GM06990 (cell line): ENCODE results near the gene TARBP2.
A peak's percentile ranks its signal among the peaks of the same experiment; 100 is the strongest.

Experiments
- DNase-seq: peaks from one replicate; pipeline ENCODE4 v3.0.0-alpha.2; 2011; ENCODE audit not compliant: insufficient read length; ENCODE audit errors: extremely low read depth
- H3K27me3 ChIP-seq: replicated peaks from 2 replicates; pipeline ENCODE4 v1.6.0; 2011; ENCODE audit warnings: low read length; ENCODE audit not compliant: control insufficient read depth, insufficient read depth
- H3K36me3 ChIP-seq: 2 replicates; pipeline ENCODE4 v1.5.1; 2011; ENCODE audit warnings: low read length; ENCODE audit not compliant: control insufficient read depth, insufficient read depth
- H3K4me3 ChIP-seq: replicated peaks from 2 replicates; pipeline ENCODE4 v1.5.1; 2011; ENCODE audit warnings: low read depth, mild to moderate bottlenecking, control low read depth, low read length
- TF ChIP-seq, protein P1 (sequence below): IDR thresholded peaks from 2 replicates; pipeline ENCODE4 v1.5.1; 2011; ENCODE audit warnings: low read length, control low read depth, mild to moderate bottlenecking, inconsistent platforms; ENCODE audit not compliant: insufficient read depth, poor library complexity, severe bottlenecking

Gene TARBP2

DNA sequence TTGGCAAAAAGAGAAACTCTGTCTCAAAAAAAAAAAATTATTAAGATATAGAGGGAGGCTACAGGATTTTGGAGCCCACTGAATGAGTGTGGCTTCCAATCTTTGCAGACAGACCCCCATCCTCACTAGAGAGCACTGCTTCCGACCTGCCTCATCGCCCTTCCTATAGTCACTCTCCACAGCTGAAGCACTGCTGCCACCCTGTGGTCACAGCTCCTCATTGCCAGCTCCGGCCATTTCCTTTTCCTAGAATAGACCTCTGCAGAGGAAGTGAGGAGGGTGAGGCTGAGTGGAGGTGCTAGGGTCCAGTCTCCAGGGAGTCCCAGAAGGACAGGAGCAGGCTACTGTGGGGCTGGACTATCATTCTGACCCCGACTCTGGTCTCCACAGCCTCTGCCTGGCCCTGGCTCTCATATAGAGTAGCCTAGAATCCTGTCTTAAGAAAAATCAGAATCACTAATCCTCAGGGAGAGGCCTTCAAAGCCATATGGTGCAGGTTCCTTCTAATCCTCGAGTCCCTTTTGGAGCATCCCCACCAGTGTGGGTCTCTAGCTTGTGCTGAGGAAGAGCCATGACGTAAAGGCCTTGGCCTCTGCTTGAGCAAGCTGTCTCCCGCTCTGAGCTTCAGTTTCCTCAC lies 7.6 kb downstream of the TARBP2 start:
- no peaks in the 10 kb centered on the region for H3K27me3 ChIP-seq
- peak; percentile 62 for DNase-seq
- TF ChIP-seq, protein P1, sequence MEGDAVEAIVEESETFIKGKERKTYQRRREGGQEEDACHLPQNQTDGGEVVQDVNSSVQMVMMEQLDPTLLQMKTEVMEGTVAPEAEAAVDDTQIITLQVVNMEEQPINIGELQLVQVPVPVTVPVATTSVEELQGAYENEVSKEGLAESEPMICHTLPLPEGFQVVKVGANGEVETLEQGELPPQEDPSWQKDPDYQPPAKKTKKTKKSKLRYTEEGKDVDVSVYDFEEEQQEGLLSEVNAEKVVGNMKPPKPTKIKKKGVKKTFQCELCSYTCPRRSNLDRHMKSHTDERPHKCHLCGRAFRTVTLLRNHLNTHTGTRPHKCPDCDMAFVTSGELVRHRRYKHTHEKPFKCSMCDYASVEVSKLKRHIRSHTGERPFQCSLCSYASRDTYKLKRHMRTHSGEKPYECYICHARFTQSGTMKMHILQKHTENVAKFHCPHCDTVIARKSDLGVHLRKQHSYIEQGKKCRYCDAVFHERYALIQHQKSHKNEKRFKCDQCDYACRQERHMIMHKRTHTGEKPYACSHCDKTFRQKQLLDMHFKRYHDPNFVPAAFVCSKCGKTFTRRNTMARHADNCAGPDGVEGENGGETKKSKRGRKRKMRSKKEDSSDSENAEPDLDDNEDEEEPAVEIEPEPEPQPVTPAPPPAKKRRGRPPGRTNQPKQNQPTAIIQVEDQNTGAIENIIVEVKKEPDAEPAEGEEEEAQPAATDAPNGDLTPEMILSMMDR: peak; percentile 93
- peaks cover 27% of the 10 kb centered on the region for H3K36me3 ChIP-seq
- no peak overlapping the region for H3K4me3 ChIP-seq

DNA sequence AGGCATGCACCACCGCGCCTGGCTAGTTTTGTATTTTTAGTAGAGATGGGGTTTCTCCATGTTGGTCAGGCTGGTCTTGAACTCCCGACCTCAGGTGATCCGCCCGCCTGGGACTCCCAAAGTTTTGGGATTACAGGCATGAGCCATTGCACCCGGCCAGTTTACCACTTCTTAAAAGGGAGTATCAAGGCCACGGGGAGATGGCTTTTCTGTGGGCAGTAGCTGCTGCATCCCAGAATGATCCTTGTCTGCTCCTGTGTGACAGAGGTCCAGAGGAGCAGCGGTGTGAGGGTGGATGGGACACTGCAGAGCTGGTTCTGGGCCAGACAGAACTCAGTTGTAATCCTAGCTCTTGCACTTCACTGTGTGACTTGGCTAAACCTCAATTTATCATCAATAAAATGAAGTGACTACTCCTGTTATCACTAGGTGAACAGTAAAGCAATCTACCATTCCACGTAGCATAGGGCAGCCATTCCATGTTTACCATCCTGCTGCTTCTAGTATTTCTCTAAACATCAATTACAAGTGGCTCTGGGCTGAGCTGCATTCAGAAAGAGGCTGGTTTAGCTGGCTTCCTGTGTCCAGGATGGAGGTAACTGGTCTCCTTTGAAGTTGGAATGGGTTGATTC lies 9.2 kb downstream of the TARBP2 start:
- H3K36me3 ChIP-seq: peaks cover 25% of the 10 kb centered on the region
- TF ChIP-seq, protein P1: no peak

DNA sequence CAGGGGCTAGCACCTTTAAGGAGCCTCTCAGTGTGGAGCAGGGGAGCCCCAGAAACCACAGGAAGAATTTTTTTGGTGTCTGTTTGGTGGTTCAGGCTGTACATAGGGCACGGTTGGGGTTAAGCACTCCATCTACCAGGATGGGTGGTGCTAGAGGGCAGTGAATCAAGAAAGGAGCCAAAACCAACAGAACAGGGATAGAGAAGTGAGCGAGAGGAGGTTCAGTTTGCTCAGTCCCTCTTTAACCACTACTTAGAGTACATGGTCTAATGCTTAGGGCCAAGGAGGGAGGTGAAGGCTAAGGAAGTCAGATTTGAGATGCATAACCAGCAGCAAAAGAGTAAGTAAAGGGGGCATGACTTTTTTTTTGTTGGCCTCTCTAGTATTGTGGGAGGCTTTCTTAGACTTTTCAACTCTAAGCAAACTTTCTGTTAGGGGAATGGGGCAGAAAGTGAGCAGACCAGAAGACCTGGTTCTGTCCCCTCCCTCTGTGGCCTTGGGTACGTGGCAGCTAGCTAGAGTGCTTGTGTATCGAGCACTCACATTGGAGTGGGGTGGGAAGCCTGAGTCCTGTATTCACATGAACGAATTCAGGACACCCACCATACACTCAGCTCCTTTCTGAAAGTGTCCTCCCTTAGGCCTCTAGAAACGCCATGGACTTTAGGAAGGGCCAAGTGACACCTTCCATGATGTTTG lies 12.8 kb downstream of the TARBP2 start:
- Histone ChIP-seq H3K4me3 (no peak overlapping the region), H3K36me3 (peaks cover 16% of the 10 kb centered on the region), H3K27me3 (no peaks in the 10 kb centered on the region)
- TF ChIP-seq, protein P1: no peak
- DNase-seq: no peak

More for the DNA sequence above, 9.2 kb downstream of the TARBP2 start:
- no peak for DNase-seq
- Histone ChIP-seq H3K27me3 (no peaks in the 10 kb centered on the region), H3K4me3 (no peak overlapping the region)

DNA sequence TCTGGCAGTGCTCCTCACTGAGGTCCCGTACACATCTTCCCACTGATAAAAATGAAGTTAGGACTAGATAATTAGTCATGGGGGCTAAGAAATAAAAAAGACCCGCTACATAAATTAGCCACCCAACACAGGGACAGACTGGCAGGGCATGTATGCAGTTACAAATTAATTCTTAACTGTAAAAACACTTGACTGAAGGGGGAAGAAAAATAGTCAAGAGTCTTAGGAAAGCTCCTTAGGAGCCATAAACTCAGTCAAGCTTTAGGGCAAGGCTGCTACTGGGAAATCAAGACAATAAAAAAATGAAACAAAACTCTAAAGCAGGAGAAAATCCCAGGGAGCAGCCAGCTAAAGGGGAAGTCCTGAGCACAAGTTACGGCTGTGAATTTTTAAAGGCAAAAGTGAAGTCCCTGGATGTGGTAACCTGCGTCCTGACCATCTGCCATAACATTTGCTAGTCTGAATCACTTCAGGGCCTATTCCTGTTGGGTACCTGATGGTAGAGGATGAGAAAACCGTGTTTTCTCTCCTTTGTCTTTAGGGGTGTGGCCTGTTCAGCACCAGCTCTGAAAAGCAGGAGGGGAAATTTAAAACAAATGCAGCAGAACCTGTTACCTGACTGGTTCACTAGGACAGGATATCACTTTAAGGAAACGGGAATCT lies 13.7 kb downstream of the TARBP2 start:
- no peaks in the 10 kb centered on the region for H3K27me3 ChIP-seq
- peaks cover 15% of the 10 kb centered on the region for H3K36me3 ChIP-seq
- DNase-seq: no peak
- no peak overlapping the region for H3K4me3 ChIP-seq
- TF ChIP-seq, protein P1: no peak

DNA sequence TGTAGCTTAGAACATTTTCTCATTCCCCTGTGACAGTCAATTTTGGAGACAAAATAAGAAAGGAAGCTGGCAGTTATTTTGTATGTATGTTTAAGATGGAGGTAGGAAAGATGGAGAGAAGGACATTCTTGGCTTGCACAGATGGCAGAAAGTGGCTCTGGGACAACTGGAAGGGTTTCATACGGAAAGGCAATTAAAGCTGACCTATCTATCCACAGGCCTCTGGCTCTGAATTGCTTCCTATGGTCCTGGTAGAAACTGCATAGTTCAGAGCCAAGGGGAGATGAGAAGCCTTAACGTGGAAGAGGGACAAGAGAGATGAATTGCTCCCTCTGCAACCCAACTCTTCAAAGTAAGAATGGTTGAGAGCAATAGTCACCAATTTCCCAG lies 14.2 kb downstream of the TARBP2 start:
- Histone ChIP-seq H3K27me3 (no peaks in the 10 kb centered on the region), H3K4me3 (no peak overlapping the region), H3K36me3 (peaks cover 13% of the 10 kb centered on the region)
- DNase-seq: no peak
- TF ChIP-seq, protein P1: no peak
